Uterus (tissue), 4 donors: ENCODE data around the gene PIR. TPM values are rescaled to one million over a fixed set of nuclear protein-coding genes. Genes with fewer than 3 reads are reported as not detected.
A peak's percentile ranks its signal among the peaks of the same experiment; 100 is the strongest.

Experiments
- DNase-seq, 2 donors: peaks; one replicate each; pipeline ENCODE4 v3.0.0-alpha.2; 2019 to 2020
- H3K27ac ChIP-seq, 2 donors: fragments of 200-600 bp; sonication (generic); 1 replicate in 1 of 2; 2 replicates in 1 of 2; pipeline ENCODE4 v1.5.1; 2016 to 2018
- H3K27me3 ChIP-seq, 2 donors: fragments of 200-600 bp; sonication (generic); one replicate each; pipeline ENCODE4 v1.5.1; 2018 to 2019; ENCODE audit warnings: control low read depth in 1 of 2
- H3K36me3 ChIP-seq, 2 donors: fragments of 200-600 bp; sonication (generic); one replicate each; pipeline ENCODE4 v1.5.1; 2019; ENCODE audit warnings: control low read depth in 1 of 2
- H3K4me1 ChIP-seq, 2 donors: fragments of 200-600 bp; sonication (generic); one replicate each; pipeline ENCODE4 v1.5.1; 2018 to 2019; ENCODE audit warnings: control low read depth in 1 of 2
- H3K4me3 ChIP-seq, 2 donors: fragments of 200-600 bp; sonication (generic); 1 replicate in 1 of 2; 2 replicates in 1 of 2; pipeline ENCODE4 v1.5.1; 2018 to 2019; ENCODE audit warnings: mild to moderate bottlenecking in 1 of 2
- H3K9me3 ChIP-seq, 2 donors: fragments of 200-600 bp; sonication (generic); one replicate each; pipeline ENCODE4 v1.5.1; 2019; ENCODE audit warnings: control low read depth in 1 of 2
- CTCF ChIP-seq, 4 experiments: fragments of 200-600 bp in 2 of 4; fragments of 450-650 bp in 2 of 4; sonication (generic) in 2 of 4; IDR thresholded peaks; one replicate each; pipeline ENCODE4 v1.5.1; 2016 to 2019; ENCODE audit warnings: antibody characterized with exemption in 4 of 4, mild to moderate bottlenecking in 2 of 4, moderate library complexity in 1 of 4
- POLR2A ChIP-seq, 2 donors: fragments of 450-650 bp; IDR thresholded peaks; one replicate each; pipeline ENCODE4 v1.6.1; 2016; ENCODE audit warnings: antibody characterized with exemption in 2 of 2, mild to moderate bottlenecking in 1 of 2, moderate library complexity in 1 of 2
- intact Hi-C: fragments of 100-400 bp; cut with DNase I; formaldehyde crosslinking; loops from one replicate; pipeline ENCODE4 v1.15.1; 2023; ENCODE audit warnings: low total_unique reads
- total RNA-seq, 4 donors: library from RNA; depleted of rRNA in 3 of 4; stranded (reverse); fragments of >200 nt in 3 of 4; gene quantifications; one replicate each; pipeline versions ENCODE4 v1.1.0 to v1.2.4, GENCODE V29; 2014 to 2023
- donor health status: DM: yes; HTN: yes; CAD: no.

The PIR gene
- total RNA-seq, 4 donors from 2014 or later, result 2.9 to 16.1 (median 12.3) TPM

- Histone ChIP-seq H3K27me3 (no peaks in the 10 kb centered on the region), H3K4me3 (no peak overlapping the region), H3K27ac (no peak overlapping the region), H3K36me3 (no peaks in the 10 kb centered on the region), H3K9me3 (no peaks in the 10 kb centered on the region), H3K4me1 (no peaks in the 10 kb centered on the region)
- TF ChIP-seq CTCF (IDR thresholded peaks at IDR 0.05) (no peak), POLR2A (IDR thresholded peaks at IDR 0.05) (no peak)
- intact Hi-C loops, result no loop called here
- DNase-seq, result no peak
Observed at GRCh38 chrX:15405846-15406245, 87.3 kb downstream of the PIR start.

GRCh38 chrX:15404401-15405096 lies 88.6 kb downstream of the PIR start:
- H3K4me1 ChIP-seq, result no peaks in the 10 kb centered on the region
- H3K27ac ChIP-seq, result peak overlapping the region in 1 of 2 donors; percentile 20
- H3K36me3 ChIP-seq, result no peaks in the 10 kb centered on the region
- H3K4me3 ChIP-seq, result no peak overlapping the region
- TF ChIP-seq POLR2A (IDR thresholded peaks at IDR 0.05) (no peak), CTCF (IDR thresholded peaks at IDR 0.05) (no peak)
- intact Hi-C loops, result no loop called here
- no peaks in the 10 kb centered on the region for H3K9me3 ChIP-seq
- no peaks in the 10 kb centered on the region for H3K27me3 ChIP-seq
- peak; percentile 48 to 60 for DNase-seq

GRCh38 chrX:15401378-15401777 lies 91.8 kb downstream of the PIR start:
- Histone ChIP-seq H3K36me3 (no peaks in the 10 kb centered on the region), H3K27ac (no peak overlapping the region), H3K9me3 (no peaks in the 10 kb centered on the region), H3K4me1 (no peaks in the 10 kb centered on the region), H3K27me3 (no peaks in the 10 kb centered on the region), H3K4me3 (no peak overlapping the region)
- no peak for DNase-seq
- intact Hi-C loops, result no loop called here
- TF ChIP-seq CTCF (IDR thresholded peaks at IDR 0.05) (no peak), POLR2A (IDR thresholded peaks at IDR 0.05) (no peak)

GRCh38 chrX:15399962-15400391 lies 93.2 kb downstream of the PIR start:
- Histone ChIP-seq H3K9me3 (no peaks in the 10 kb centered on the region), H3K27ac (no peak overlapping the region), H3K4me1 (no peaks in the 10 kb centered on the region), H3K27me3 (no peaks in the 10 kb centered on the region), H3K36me3 (no peaks in the 10 kb centered on the region), H3K4me3 (no peak overlapping the region)
- DNase-seq, result no peak
- intact Hi-C loops, result no loop called here
- TF ChIP-seq POLR2A (IDR thresholded peaks at IDR 0.05) (no peak), CTCF (IDR thresholded peaks at IDR 0.05) (no peak)

GRCh38 chrX:15398874-15399273 lies 94.3 kb downstream of the PIR start:
- intact Hi-C loops, result no loop called here
- no peak overlapping the region for H3K4me3 ChIP-seq
- no peak for TF ChIP-seq CTCF (IDR thresholded peaks at IDR 0.05)
- TF ChIP-seq POLR2A (IDR thresholded peaks at IDR 0.05), result no peak
- DNase-seq, result no peak
- H3K27me3 ChIP-seq, result no peaks in the 10 kb centered on the region
- H3K9me3 ChIP-seq, result no peaks in the 10 kb centered on the region
- H3K4me1 ChIP-seq, result no peaks in the 10 kb centered on the region
- H3K36me3 ChIP-seq, result no peaks in the 10 kb centered on the region
- no peak overlapping the region for H3K27ac ChIP-seq
